Panc1 (cell line): ENCODE measurements around the gene PC. TPM values are rescaled to one million over a fixed set of nuclear protein-coding genes. Genes with fewer than 3 reads are reported as not detected.

ENCODE experiments used
- ATAC-seq: fragments of 200-7000 bp; cut with Tn5 transposase; 2 replicates; pipeline ENCODE4 v1.9.1; 2020; ENCODE audit warnings: mild to moderate bottlenecking, moderate library complexity
- BruUV-seq: library from RNA; stranded (reverse); fragments of 400-500 nt; replicated peaks from 2 replicates; lab custom pipeline; 2021; lab: Mats Ljungman, UMichigan
- CTCF ChIA-PET: fragments of 300-600 bp; sonication (Branson Sonifier 250); formaldehyde crosslinking; loops from one replicate; lab custom pipeline; 2022; ENCODE audit warnings: antibody characterized with exemption; lab: Charles Lee
- POLR2A ChIA-PET: fragments of 300-600 bp; sonication (Branson Sonifier 250); formaldehyde crosslinking; loops from one replicate; lab custom pipeline; 2022; ENCODE audit warnings: antibody characterized with exemption; lab: Charles Lee
- DNase-seq: peaks from one replicate; pipeline ENCODE4 v3.0.0-alpha.2; 2010; ENCODE audit warnings: low read depth, low spot score
- H3K27ac ChIP-seq: 2 replicates; pipeline ENCODE4 v1.5.1; 2011; ENCODE audit warnings: mild to moderate bottlenecking, low read length, inconsistent platforms
- H3K27me3 ChIP-seq: fragments of 200-500 bp; sonication (Bioruptor generic); 2 replicates; pipeline ENCODE4 v1.6.0; 2014; ENCODE audit warnings: low read length, inconsistent platforms; ENCODE audit not compliant: control insufficient read depth, insufficient read depth
- H3K36me3 ChIP-seq: fragments of 200-500 bp; sonication (Bioruptor generic); 2 replicates; pipeline ENCODE4 v1.5.1; 2014; ENCODE audit warnings: inconsistent platforms, mild to moderate bottlenecking, low read length, moderate library complexity; ENCODE audit not compliant: control insufficient read depth, insufficient read depth
- H3K4me1 ChIP-seq: 2 replicates; pipeline ENCODE4 v1.5.1; 2011; ENCODE audit warnings: inconsistent platforms, mild to moderate bottlenecking, low read length, moderate library complexity; ENCODE audit not compliant: control insufficient read depth, insufficient read depth
- H3K4me3 ChIP-seq, 2 experiments: 2 replicates each; pipeline ENCODE4 v1.5.1; 2011 to 2012; ENCODE audit warnings: low read depth in 2 of 2, low read length in 2 of 2, mild to moderate bottlenecking in 2 of 2, inconsistent platforms in 1 of 2, moderate library complexity in 1 of 2
- H3K9me3 ChIP-seq: fragments of 200-500 bp; sonication (Bioruptor generic); 2 replicates; pipeline ENCODE4 v1.5.1; 2014; ENCODE audit warnings: low read depth, mild to moderate bottlenecking, inconsistent platforms, low read length, moderate library complexity; ENCODE audit not compliant: control insufficient read depth, insufficient read depth
- CTCF ChIP-seq: fragments of 450-650 bp; IDR thresholded peaks from 2 replicates; pipeline ENCODE4 v1.5.1; 2017; ENCODE audit warnings: mild to moderate bottlenecking
- POLR2AphosphoS5 ChIP-seq: IDR thresholded peaks from 2 replicates; pipeline ENCODE4 v1.6.1; 2012; ENCODE audit warnings: mild to moderate bottlenecking, low read depth, low read length, moderate library complexity
- REST ChIP-seq, 2 experiments: IDR thresholded peaks; 2 replicates each; pipeline ENCODE4 v1.6.1; 2011 to 2012; ENCODE audit warnings: low read depth in 2 of 2, control low read depth in 1 of 2, low read length in 1 of 2, mild to moderate bottlenecking in 1 of 2, moderate library complexity in 1 of 2; ENCODE audit not compliant: insufficient read depth in 1 of 2
- SIN3A ChIP-seq: IDR thresholded peaks from 2 replicates; pipeline ENCODE4 v1.6.1; 2012; ENCODE audit warnings: low read depth, mild to moderate bottlenecking, low read length, moderate library complexity, borderline replicate concordance; ENCODE audit not compliant: insufficient read depth
- TCF7L2 ChIP-seq: IDR thresholded peaks from 2 replicates; pipeline ENCODE4 v1.6.1; 2011; ENCODE audit warnings: mild to moderate bottlenecking, low read depth, low read length, inconsistent platforms
- in situ Hi-C: cut with HindIII; loops from 2 replicates; pipeline ENCODE4 v1.10.0; 2016; ENCODE audit warnings: low sequenced_read_pairs, low pct_unique_long_range_greater_than_20kb
- intact Hi-C: fragments of 100-400 bp; cut with micrococcal nuclease; formaldehyde crosslinking; loops from one replicate; pipeline ENCODE4 v1.10.0; 2022; ENCODE audit not compliant: unreplicated experiment
- total RNA-seq: library from RNA; stranded (reverse); gene quantifications from one replicate; pipeline ENCODE4 v1.2.1, GENCODE V29; 2021; ENCODE audit not compliant: unreplicated experiment

The PC gene
- total RNA-seq, 1 experiment from 2014 or later: 12.8 TPM

- Histone ChIP-seq H3K27me3 (no peaks in the 10 kb centered on the region), H3K27ac (no peak overlapping the region), H3K36me3 (peaks cover 6% of the 10 kb centered on the region; the same call in 1 of the 2 replicates), H3K4me3 (no peak overlapping the region), H3K9me3 (no peaks in the 10 kb centered on the region), H3K4me1 (peaks cover 13% of the 10 kb centered on the region)
- intact Hi-C loops: no loop called here
- CTCF ChIA-PET: no interaction called here
- in situ Hi-C loops: no loop called here
- BruUV-seq: no TSS peak
- DNase-seq (no peak), ATAC-seq (no peak)
- POLR2A ChIA-PET: no interaction called here
- TF ChIP-seq SIN3A (no peak), REST (IDR thresholded peaks at IDR 0.05; ENCODE audit: insufficient read depth in 1 of 2, low read depth in 2 of 2, low read length in 1 of 2) (no peak), CTCF (no peak), TCF7L2 (no peak), POLR2AphosphoS5 (no peak)
Observed at GRCh38 chr11:66850235-66850587, 108.0 kb downstream of the PC start.

GRCh38 chr11:66849501-66850234 is 108.5 kb downstream of the PC start:
- TF ChIP-seq POLR2AphosphoS5: 0 out of 2 replicates have a peak, but pooled peaks have one; percentile 19
- TF ChIP-seq CTCF: no peak
- no peak overlapping the region for H3K27ac ChIP-seq
- CTCF ChIA-PET: no interaction called here
- no peak overlapping the region for H3K4me3 ChIP-seq
- ATAC-seq (no peak), DNase-seq (no peak)
- H3K27me3 ChIP-seq: no peaks in the 10 kb centered on the region
- intact Hi-C loops: no loop called here
- in situ Hi-C loops: no loop called here
- peaks cover 6% of the 10 kb centered on the region; the same call in 1 of the 2 replicates for H3K36me3 ChIP-seq
- H3K9me3 ChIP-seq: no peaks in the 10 kb centered on the region
- no TSS peak for BruUV-seq
- POLR2A ChIA-PET: interaction anchor here (0.6 kb wide), 1 partner anchor 129 kb away, joined by 10 read pairs; no protein-coding TSS in a partner anchor
- peaks cover 16% of the 10 kb centered on the region for H3K4me1 ChIP-seq
